GM21576 (cell line): ENCODE data around the gene PPP2R5A.
"Not testable (repeated sequence)": the region's sequence is repeated elsewhere in the genome, so short reads cannot be mapped to it uniquely, and the experiment has no call there.

Experiments used
- ATAC-seq: cut with Tn5 transposase; IDR thresholded peaks from one replicate; pipeline ENCODE4 v1.9.1; 2021; ENCODE audit warnings: mild to moderate bottlenecking, moderate library complexity; ENCODE audit not compliant: unreplicated experiment

Gene PPP2R5A

DNA sequence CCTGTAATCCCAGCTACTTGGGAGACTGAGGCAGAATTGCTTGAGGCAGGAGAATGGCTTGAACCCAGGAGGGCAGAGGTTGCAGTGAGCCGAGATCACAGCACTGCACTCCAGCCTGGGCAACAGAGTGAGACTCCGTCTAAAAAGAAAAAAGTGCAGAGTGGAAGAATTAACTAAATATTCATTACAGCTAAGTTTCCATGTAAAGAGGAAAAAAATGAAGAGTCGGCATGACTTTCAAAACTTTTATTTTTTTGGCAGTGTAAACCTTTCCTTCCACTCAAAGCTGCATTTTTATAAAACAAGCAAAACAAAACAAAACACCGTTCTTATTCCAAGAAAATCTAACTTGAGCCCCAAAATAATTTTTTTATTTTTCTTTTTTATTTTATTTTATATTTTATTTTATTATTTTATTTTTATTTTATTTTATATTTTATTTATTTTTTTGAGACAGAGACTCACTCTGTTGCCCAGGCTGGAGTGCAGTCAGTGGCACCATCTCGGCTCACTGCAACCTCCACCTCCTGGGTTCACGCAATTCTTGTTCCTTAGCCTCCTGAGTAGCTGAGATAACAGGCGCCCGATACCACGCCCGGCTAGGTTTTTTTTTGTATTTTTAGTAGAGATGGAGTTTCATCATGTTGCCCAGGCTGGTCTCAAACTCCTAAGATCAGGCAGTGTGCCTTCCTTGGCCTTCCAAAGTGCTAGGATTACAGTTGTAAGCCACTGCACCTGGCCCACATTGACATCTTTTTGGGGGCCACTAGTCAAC is 66.6 kb downstream of the PPP2R5A start:
- ATAC-seq = no peak

- no peak for ATAC-seq
Observed at GRCh38 chr1:212353181-212353580, 68.0 kb downstream of the PPP2R5A start.

DNA sequence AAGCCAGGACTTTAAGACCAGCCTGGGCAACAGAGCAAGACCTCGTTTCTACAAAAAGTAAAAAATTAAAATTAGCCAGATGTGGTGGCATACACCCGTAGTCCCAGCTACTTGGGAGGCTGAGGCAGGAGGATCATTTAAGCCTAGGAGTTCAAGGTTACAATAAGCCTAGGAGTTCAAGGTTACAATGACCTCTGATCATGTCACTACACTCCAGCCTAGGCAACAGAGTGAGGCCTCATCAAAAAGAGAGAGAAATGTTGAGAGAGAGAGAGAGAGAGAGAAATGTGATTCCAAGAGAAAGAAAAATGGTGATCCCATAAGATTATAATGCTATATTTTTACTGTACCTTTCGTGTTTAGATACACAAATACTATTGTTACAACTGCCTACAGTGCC is 69.3 kb downstream of the PPP2R5A start:
- no peak for ATAC-seq

DNA sequence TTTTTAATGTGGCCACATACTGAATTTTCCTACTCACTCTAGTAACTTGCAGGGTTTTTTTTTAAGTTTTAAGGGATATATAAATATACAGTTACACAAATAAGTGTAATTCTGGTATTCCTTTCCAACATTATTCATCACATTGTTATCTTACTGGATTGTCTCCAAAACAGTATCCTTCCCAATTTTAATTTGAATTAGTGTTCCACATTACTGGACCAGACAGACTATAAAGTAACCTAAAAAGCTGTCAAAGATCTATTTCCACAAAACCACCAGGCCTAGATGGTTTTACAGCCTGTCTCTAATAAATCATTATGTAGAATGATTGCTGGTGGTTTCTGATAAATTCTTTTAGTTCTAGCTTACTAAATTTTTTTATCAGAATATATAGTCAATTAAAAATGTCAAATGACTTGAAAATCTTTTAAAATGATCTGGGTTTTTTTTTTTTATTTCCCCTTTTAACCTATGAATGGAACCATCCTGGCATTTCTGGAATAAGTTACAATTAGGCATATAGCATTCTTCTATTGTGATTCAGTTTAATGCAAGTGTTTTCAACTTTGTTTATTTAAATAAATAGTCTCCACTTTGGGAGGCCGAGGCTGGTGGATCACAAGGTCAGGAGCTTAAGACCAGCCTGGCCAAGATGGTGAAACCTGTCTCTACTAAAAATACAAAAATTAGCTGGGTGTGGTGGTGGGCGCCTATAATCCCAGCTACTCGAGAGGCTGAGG is 70.2 kb downstream of the PPP2R5A start:
- ATAC-seq = no peak

DNA sequence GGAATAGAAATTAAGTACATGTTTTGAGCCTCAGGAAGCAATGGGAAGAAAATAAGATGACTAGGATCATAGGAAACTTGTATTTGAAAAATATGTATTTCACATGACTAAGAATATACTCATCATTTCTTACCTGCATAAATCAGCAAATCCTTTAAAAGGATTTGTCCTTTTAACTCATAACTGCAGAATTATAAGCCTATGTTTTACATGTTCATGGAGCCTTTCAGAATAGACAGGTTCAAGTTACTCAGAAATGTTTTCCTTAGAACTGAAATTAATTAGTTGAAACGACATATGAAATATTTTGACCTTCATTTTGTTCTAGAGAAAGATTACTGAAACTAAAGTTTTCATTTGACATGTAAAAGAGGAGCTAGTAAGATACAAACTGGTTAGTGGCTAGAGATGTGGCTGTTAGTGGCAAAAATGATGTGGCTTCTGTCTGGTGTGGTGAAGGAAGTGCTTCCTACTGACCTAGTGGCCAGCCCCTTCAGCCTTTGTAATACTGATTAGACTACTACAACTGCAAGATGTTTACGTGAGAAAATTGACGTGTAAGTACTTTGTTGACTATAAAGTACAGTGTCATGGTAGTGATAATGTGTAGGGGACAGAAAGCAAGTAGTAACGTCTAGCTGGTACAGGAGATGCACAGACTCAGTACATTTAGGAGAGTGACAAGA is 74.7 kb downstream of the PPP2R5A start:
- ATAC-seq = no peak

GRCh38 chr1:212364985-212365384 is 79.8 kb downstream of the PPP2R5A start:
- no peak for ATAC-seq

GRCh38 chr1:212366901-212367300 is 81.7 kb downstream of the PPP2R5A start:
- no peak for ATAC-seq

DNA sequence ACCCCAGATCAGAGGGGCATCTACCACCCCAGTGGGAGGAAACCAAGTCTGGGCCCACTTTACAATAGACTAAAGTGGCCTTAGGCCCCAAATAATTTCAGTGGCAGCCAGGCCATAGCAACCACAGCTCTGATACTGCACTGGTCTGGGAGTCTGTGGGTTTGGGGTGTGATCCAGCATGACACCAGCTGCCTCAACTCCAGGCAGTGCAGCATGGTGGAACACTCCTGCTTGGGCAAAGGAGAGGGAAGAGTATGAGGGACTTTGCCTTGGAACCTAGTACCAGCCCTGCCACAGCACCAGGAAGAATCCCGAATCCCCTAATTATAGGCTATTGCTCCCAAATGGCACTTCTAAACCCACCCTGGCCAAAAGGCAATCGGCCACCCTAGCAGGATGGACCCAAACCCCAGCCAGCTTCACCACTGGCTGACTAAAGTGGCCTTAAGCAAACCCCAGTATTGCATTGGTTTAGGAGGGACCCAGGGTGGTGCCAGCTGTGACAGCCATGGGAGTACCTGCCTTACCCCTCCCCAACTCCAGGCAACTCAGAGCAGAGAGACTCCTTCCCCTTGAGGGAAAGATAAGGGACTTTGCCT is 82.4 kb downstream of the PPP2R5A start:
- ATAC-seq = no peak

DNA sequence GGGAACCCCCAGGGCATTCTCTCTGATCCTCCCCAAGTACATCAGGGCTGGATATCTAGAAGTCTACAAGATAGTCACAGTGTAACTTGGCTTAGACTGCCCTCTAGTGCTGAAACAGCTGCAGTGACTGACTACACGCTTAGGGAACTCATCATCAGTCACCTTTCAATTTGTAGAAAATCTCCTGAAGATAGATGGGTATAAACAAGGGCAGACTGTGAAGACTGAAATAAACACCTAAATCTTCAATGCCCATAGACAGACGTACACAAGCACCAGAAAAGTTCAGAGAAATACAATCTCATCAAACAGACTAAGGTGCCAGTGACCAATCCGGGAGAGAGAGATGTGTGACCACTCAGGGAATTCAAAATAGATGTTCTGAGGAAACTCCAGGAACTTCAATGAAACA is 82.9 kb downstream of the PPP2R5A start:
- no peak for ATAC-seq

GRCh38 chr1:212375986-212376385 is 90.8 kb downstream of the PPP2R5A start:
- no peak for ATAC-seq

GRCh38 chr1:212377644-212378043 is 92.4 kb downstream of the PPP2R5A start:
- no peak for ATAC-seq

GRCh38 chr1:212379366-212379765 is 94.2 kb downstream of the PPP2R5A start:
- ATAC-seq = no peak

GRCh38 chr1:212381397-212382035 is 96.3 kb downstream of the PPP2R5A start:
- no peak for ATAC-seq

GRCh38 chr1:212386029-212386428 is 100.8 kb downstream of the PPP2R5A start:
- no peak for ATAC-seq

- no peak for ATAC-seq
Observed at GRCh38 chr1:212388985-212389716, 103.9 kb downstream of the PPP2R5A start.

DNA sequence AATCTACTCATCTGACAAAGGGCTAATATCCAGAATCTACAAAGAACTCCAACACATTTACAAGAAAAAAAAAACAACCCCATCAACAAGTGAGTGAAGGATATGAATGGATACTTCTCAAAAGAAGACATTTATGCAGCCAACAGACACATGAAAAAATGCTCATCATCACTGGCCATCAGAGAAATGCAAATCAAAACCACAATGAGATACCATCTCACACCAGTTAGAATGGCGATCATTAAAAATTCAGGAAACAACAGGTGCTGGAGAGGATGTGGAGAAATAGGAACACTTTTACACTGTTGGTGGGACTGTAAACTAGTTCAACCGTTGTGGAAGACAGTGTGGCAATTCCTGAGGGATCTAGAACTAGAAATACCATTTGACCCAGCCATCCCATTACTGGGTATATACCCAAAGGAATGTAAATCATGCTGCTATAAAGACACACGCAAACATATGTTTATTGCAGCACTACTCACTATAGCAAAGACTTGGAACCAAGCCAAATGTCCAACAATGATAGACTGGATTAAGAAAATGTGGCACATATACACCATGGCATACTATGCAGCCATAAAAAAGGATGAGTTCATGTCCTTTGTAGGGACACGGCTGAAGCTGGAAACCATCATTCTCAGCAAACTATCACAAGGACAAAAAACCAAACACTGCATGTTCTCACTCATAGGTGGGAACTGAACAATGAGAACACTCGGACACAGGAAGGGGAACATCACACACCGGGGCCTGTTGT is 110.6 kb downstream of the PPP2R5A start:
- ATAC-seq = not testable (repeated sequence)

DNA sequence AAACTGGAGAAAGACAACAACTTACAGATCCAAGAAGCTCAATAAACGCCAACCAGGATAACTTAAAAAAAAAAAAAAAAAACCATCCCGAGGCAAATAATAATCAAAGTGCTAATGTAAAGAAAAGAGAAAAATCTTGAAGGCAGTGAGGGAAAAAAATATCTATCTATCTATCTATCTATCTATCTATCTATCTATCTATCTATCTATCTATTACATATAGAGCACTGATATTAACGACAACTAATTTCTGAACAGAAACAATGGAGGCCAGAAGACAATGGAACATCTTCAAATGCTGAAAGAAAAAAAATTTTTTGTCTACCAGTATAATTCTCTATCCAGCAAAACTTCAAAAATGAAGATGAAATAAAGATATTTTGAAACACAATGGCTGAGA is 111.4 kb downstream of the PPP2R5A start:
- ATAC-seq = no peak

DNA sequence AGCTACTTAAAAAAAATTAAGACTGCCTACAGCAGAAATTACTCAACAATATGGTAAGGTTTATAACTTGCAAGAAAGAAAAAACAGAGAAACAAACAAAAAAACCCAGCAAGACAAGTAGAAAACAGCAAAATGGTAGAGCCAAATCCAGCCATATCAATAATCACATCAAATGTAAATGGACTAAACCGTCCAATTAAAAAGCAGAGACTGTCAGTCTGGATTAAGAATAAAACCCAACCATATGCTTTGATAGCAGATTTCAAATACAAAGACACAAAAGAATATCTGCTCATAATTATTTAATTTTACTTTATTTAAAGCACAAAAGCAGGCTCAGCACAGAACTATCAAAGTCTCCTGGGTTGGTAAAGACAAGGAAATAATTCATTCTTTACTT is 112.0 kb downstream of the PPP2R5A start:
- ATAC-seq = no peak

GRCh38 chr1:212401042-212401441 is 115.8 kb downstream of the PPP2R5A start:
- no peak for ATAC-seq
